Osteocyte (in vitro differentiated cells): ENCODE results near the gene MYO18B. TPM values are rescaled to one million over a fixed set of nuclear protein-coding genes. Genes with fewer than 3 reads are reported as not detected.
A peak's percentile ranks its signal among the peaks of the same experiment; 100 is the strongest.

Experiments
- DNase-seq: peaks from one replicate; pipeline ENCODE4 v3.0.0; 2021; ENCODE audit warnings: mixed read lengths; ENCODE audit not compliant: unreplicated experiment; ENCODE audit errors: extremely low spot score
- H3K27ac Mint-ChIP-seq: one replicate; pipeline ENCODE4 v1.8.0; 2021; ENCODE audit warnings: mild to moderate bottlenecking, mixed read lengths; ENCODE audit not compliant: unreplicated experiment
- H3K27me3 Mint-ChIP-seq: one replicate; pipeline ENCODE4 v1.8.0; 2021; ENCODE audit warnings: mixed read lengths; ENCODE audit not compliant: unreplicated experiment
- H3K36me3 Mint-ChIP-seq: one replicate; pipeline ENCODE4 v1.8.0; 2021; ENCODE audit warnings: mixed read lengths; ENCODE audit not compliant: unreplicated experiment
- H3K4me1 Mint-ChIP-seq: one replicate; pipeline ENCODE4 v1.8.0; 2021; ENCODE audit warnings: mixed read lengths; ENCODE audit not compliant: unreplicated experiment
- H3K4me3 Mint-ChIP-seq: one replicate; pipeline ENCODE4 v1.8.0; 2021; ENCODE audit warnings: mild to moderate bottlenecking, moderate library complexity, mixed read lengths; ENCODE audit not compliant: unreplicated experiment
- H3K9me3 Mint-ChIP-seq: one replicate; pipeline ENCODE4 v1.8.0; 2021; ENCODE audit warnings: mixed read lengths; ENCODE audit not compliant: unreplicated experiment
- CTCF ChIP-seq: fragments of 200-600 bp; sonication (generic); IDR thresholded peaks from 2 replicates; pipeline ENCODE4 v1.5.0; 2021; ENCODE audit warnings: antibody characterized with exemption, mild to moderate bottlenecking, moderate library complexity
- total RNA-seq: library from RNA; stranded (reverse); gene quantifications from 2 replicates; pipeline ENCODE4 v1.2.1, GENCODE V29; 2021

The MYO18B gene
- total RNA-seq, 1 donor from 2014 or later = not detected

- DNase-seq = no peak
- Mint-ChIP-seq H3K27me3 (no peaks in the 10 kb centered on the region), H3K36me3 (no peaks in the 10 kb centered on the region), H3K4me3 (no peak overlapping the region), H3K9me3 (no peaks in the 10 kb centered on the region), H3K4me1 (peaks cover 9% of the 10 kb centered on the region), H3K27ac (no peak overlapping the region)
- TF ChIP-seq CTCF = no peak
Measured at GRCh38 chr22:25698978-25699377, 43.0 kb upstream of the MYO18B start.

- peaks cover 9% of the 10 kb centered on the region for H3K4me1 Mint-ChIP-seq
- no peak for TF ChIP-seq CTCF
- no peak overlapping the region for H3K4me3 Mint-ChIP-seq
- H3K27ac Mint-ChIP-seq = no peak overlapping the region
- H3K27me3 Mint-ChIP-seq = no peaks in the 10 kb centered on the region
- H3K9me3 Mint-ChIP-seq = no peaks in the 10 kb centered on the region
- no peaks in the 10 kb centered on the region for H3K36me3 Mint-ChIP-seq
- DNase-seq = no peak
Measured at GRCh38 chr22:25701056-25701780, 40.8 kb upstream of the MYO18B start.

DNA sequence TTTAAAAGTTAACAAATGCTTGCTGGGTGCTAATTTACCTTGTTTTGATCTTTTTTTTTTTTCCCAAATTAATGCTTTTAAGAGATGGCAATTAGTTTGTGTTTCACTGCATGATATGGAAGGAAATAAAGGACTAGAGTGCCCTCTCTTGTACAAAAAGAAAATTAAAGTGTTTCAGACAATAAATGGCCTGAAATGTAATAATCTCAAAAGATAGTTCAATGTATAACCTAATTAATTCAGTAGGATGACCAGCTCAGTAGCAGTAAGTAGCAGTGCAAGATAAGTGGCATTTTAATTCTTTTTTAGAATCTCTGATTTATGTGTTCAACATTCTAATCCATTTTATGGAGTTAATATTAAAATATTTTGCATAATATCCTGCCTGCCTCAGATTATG is 39.9 kb upstream of the MYO18B start:
- DNase-seq = no peak

GRCh38 chr22:25702571-25703167 is 39.3 kb upstream of the MYO18B start:
- Mint-ChIP-seq H3K4me3 (no peak overlapping the region), H3K27me3 (no peaks in the 10 kb centered on the region), H3K27ac (no peak overlapping the region), H3K36me3 (no peaks in the 10 kb centered on the region), H3K4me1 (peaks cover 9% of the 10 kb centered on the region), H3K9me3 (no peaks in the 10 kb centered on the region)
- no peak for TF ChIP-seq CTCF
- no peak for DNase-seq

More for the DNA sequence above, 39.9 kb upstream of the MYO18B start:
- peak; percentile 65 for TF ChIP-seq CTCF
- Mint-ChIP-seq H3K4me3 (no peak overlapping the region), H3K27ac (no peak overlapping the region), H3K4me1 (peaks cover 9% of the 10 kb centered on the region), H3K27me3 (no peaks in the 10 kb centered on the region), H3K36me3 (no peaks in the 10 kb centered on the region), H3K9me3 (no peaks in the 10 kb centered on the region)

- peaks cover 9% of the 10 kb centered on the region for H3K4me1 Mint-ChIP-seq
- no peaks in the 10 kb centered on the region for H3K9me3 Mint-ChIP-seq
- H3K27me3 Mint-ChIP-seq = no peaks in the 10 kb centered on the region
- H3K36me3 Mint-ChIP-seq = no peaks in the 10 kb centered on the region
- no peak overlapping the region for H3K4me3 Mint-ChIP-seq
- no peak overlapping the region for H3K27ac Mint-ChIP-seq
- no peak for DNase-seq
- no peak for TF ChIP-seq CTCF
Measured at GRCh38 chr22:25704701-25705100, 37.3 kb upstream of the MYO18B start.
